Natural killer cell (primary cell): Measurements from ENCODE around the gene GAP43. TPM values are rescaled to one million over a fixed set of nuclear protein-coding genes. Genes with fewer than 3 reads are reported as not detected.

Experiments used
- ATAC-seq, 3 donors: fragments of 150-1000 bp in 2 of 3; fragments of 200-7000 bp in 1 of 3; cut with Tn5 transposase; 1 replicate in 1 of 3; 2 replicates in 2 of 3; pipeline ENCODE4 v1.10.0; 2021; ENCODE audit warnings: mild to moderate bottlenecking in 2 of 3, moderate library complexity in 2 of 3
- DNase-seq, 2 donors: peaks; one replicate each; pipeline versions ENCODE4 v3.0.0 to v3.0.0-alpha.2; 2013 to 2021; ENCODE audit warnings: mixed read lengths in 1 of 2
- H3K27ac ChIP-seq: one replicate; pipeline ENCODE4 v1.5.1; 2013; ENCODE audit warnings: mild to moderate bottlenecking, low read length
- H3K27me3 ChIP-seq: one replicate; pipeline ENCODE4 v1.6.1; 2013; ENCODE audit warnings: low read length; ENCODE audit not compliant: control insufficient read depth, insufficient read depth
- H3K36me3 ChIP-seq: one replicate; pipeline ENCODE4 v1.6.1; 2013; ENCODE audit warnings: low read length; ENCODE audit not compliant: control insufficient read depth, insufficient read depth
- H3K4me1 ChIP-seq: one replicate; pipeline ENCODE4 v1.6.1; 2013; ENCODE audit warnings: low read length; ENCODE audit not compliant: control insufficient read depth, insufficient read depth
- H3K4me3 ChIP-seq: one replicate; pipeline ENCODE4 v1.5.1; 2013; ENCODE audit warnings: low read length
- H3K9me3 ChIP-seq: one replicate; pipeline ENCODE4 v1.6.1; 2013; ENCODE audit warnings: low read length; ENCODE audit not compliant: control insufficient read depth, insufficient read depth
- H3K27ac Mint-ChIP-seq, 2 donors: one replicate each; pipeline ENCODE4 v1.8.0; 2022; ENCODE audit warnings: mild to moderate bottlenecking in 2 of 2, mixed read lengths in 2 of 2, moderate library complexity in 1 of 2
- H3K27me3 Mint-ChIP-seq, 2 donors: one replicate each; pipeline ENCODE4 v1.8.0; 2022; ENCODE audit warnings: low read depth in 2 of 2, mixed read lengths in 2 of 2
- H3K36me3 Mint-ChIP-seq: one replicate; pipeline ENCODE4 v1.8.0; 2022; ENCODE audit warnings: mixed read lengths
- H3K4me1 Mint-ChIP-seq, 2 donors: one replicate each; pipeline ENCODE4 v1.8.0; 2022; ENCODE audit warnings: mixed read lengths in 2 of 2
- H3K4me3 Mint-ChIP-seq: one replicate; pipeline ENCODE4 v1.8.0; 2022; ENCODE audit warnings: mild to moderate bottlenecking, moderate library complexity, mixed read lengths
- H3K9me3 Mint-ChIP-seq, 2 donors: one replicate each; pipeline ENCODE4 v1.8.0; 2022; ENCODE audit warnings: mixed read lengths in 2 of 2
- WGBS: methylation state at CpG from one replicate; pipeline ENCODE4 v1.1.7; 2013; ENCODE audit warnings: missing lambda C conversion rate; ENCODE audit not compliant: insufficient coverage; 5-methylcytosine and 5-hydroxymethylcytosine counted together
- intact Hi-C: fragments of 100-400 bp; cut with micrococcal nuclease; formaldehyde crosslinking; loops from one replicate; pipeline ENCODE4 v1.14.2; 2022
- total RNA-seq, 4 donors: library from RNA; stranded (reverse); fragments of 120-200 nt in 1 of 4; gene quantifications; one replicate each; pipeline versions ENCODE4 v1.2.3 to v1.2.4, GENCODE V29; 2013 to 2022
- TF ChIP-seq, protein P1 (sequence below): fragments of 200-600 bp; IDR thresholded peaks from one replicate; pipeline ENCODE4 v1.8.0; 2022; ENCODE audit warnings: antibody characterized with exemption

The GAP43 gene
- total RNA-seq, 3 donors from 2014 or later (not counting 1 experiment from before 2014, with no cell fraction given), result 0.14 TPM; not detected in 2

- no peaks in the 10 kb centered on the region for H3K36me3 Mint-ChIP-seq
Measured at GRCh38 chr3:115704661-115705338, 81.5 kb downstream of the GAP43 start.

DNA sequence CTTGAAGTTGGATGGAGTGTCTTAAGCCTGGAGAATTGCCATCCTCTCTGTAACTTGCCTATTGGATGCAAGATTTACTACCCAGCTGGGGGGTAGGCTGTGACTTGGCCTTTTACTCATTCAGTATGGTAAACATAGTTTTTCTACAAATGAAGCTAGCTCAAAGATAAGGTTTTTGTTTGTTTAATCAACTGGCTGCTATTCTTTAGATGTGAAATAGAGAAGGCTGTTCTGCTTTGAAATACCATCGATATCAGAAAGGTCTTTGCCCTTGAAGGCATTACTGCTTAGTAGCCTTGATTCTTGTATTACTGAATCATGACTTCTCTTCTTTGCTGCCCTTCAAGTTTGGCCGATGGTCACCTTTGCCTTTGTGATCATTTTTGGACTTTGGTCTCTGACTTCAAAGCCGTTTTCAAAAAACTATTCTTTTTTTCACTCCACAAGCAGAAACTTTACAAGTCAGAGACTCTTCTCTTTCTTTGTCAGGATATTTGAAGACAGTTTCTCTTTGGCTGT, 83.1 kb downstream of the GAP43 start:
- H3K27ac Mint-ChIP-seq, result no peak overlapping the region
- peaks cover 12 to 21% of the 10 kb centered on the region in 2 donors for H3K27me3 Mint-ChIP-seq
- H3K27ac ChIP-seq, result no peak overlapping the region
- no peak overlapping the region for H3K4me3 ChIP-seq
- no peaks in the 10 kb centered on the region for H3K36me3 ChIP-seq
- H3K4me1 Mint-ChIP-seq, result no peaks in the 10 kb centered on the region
- no peak overlapping the region for H3K4me3 Mint-ChIP-seq
- no peaks in the 10 kb centered on the region for H3K9me3 Mint-ChIP-seq
- peaks cover 9% of the 10 kb centered on the region for H3K27me3 ChIP-seq
- DNase-seq, result no peak
- TF ChIP-seq, protein P1, sequence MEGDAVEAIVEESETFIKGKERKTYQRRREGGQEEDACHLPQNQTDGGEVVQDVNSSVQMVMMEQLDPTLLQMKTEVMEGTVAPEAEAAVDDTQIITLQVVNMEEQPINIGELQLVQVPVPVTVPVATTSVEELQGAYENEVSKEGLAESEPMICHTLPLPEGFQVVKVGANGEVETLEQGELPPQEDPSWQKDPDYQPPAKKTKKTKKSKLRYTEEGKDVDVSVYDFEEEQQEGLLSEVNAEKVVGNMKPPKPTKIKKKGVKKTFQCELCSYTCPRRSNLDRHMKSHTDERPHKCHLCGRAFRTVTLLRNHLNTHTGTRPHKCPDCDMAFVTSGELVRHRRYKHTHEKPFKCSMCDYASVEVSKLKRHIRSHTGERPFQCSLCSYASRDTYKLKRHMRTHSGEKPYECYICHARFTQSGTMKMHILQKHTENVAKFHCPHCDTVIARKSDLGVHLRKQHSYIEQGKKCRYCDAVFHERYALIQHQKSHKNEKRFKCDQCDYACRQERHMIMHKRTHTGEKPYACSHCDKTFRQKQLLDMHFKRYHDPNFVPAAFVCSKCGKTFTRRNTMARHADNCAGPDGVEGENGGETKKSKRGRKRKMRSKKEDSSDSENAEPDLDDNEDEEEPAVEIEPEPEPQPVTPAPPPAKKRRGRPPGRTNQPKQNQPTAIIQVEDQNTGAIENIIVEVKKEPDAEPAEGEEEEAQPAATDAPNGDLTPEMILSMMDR, result no peak
- H3K9me3 ChIP-seq, result no peaks in the 10 kb centered on the region
- intact Hi-C loops, result no loop called here
- no peaks in the 10 kb centered on the region for H3K4me1 ChIP-seq
- 82% methylated on average over 3 of the region's 3 CpGs for WGBS
- H3K36me3 Mint-ChIP-seq, result no peaks in the 10 kb centered on the region
- ATAC-seq, result no peak

More at GRCh38 chr3:115704661-115705338, 81.5 kb downstream of the GAP43 start:
- ATAC-seq (no peak), DNase-seq (no peak)
- WGBS, result no CpG with 5 or more reads among the region's 4 CpGs
- Mint-ChIP-seq H3K4me1 (no peaks in the 10 kb centered on the region), H3K27ac (no peak overlapping the region), H3K9me3 (no peaks in the 10 kb centered on the region), H3K4me3 (no peak overlapping the region), H3K27me3 (peaks cover 12% of the 10 kb centered on the region in 2 donors)
- Histone ChIP-seq H3K4me1 (no peaks in the 10 kb centered on the region), H3K27me3 (peaks cover 11% of the 10 kb centered on the region), H3K9me3 (no peaks in the 10 kb centered on the region), H3K4me3 (no peak overlapping the region), H3K27ac (no peak overlapping the region), H3K36me3 (no peaks in the 10 kb centered on the region)
- intact Hi-C loops, result no loop called here
- TF ChIP-seq, protein P1, result no peak

DNA sequence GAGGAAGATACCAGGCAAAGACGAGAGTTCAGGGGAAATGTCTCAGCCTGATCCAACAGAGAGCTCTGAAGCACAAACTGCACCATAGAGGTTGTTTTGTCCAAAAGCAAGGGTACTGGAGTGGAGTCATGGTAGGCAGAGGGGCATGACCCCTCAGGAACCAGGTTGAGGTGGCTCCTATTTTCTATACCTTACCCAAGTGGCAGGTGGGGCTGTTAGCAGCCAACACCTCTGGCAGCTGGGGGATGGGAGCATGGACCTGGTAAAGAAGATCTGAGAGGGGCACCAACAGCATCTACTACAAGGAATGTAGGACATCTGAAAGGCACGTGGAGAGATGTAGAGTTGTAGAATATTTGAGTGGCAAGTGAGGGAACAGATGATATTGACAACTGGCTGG, 85.2 kb downstream of the GAP43 start:
- Mint-ChIP-seq H3K36me3 (no peaks in the 10 kb centered on the region), H3K9me3 (no peaks in the 10 kb centered on the region), H3K27me3 (peaks cover 21 to 26% of the 10 kb centered on the region in 2 donors), H3K4me3 (no peak overlapping the region), H3K4me1 (no peaks in the 10 kb centered on the region), H3K27ac (no peak overlapping the region)
- Histone ChIP-seq H3K9me3 (no peaks in the 10 kb centered on the region), H3K4me1 (no peaks in the 10 kb centered on the region), H3K4me3 (no peak overlapping the region), H3K27ac (no peak overlapping the region), H3K27me3 (no peaks in the 10 kb centered on the region), H3K36me3 (no peaks in the 10 kb centered on the region)
- TF ChIP-seq, protein P1, result no peak
- no peak for ATAC-seq
- intact Hi-C loops, result no loop called here
- 74% methylated on average over 2 of the region's 2 CpGs for WGBS
- DNase-seq, result no peak
